Stomach (tissue), 9 donors: ENCODE data around the gene GLRX2. TPM values are rescaled to one million over a fixed set of nuclear protein-coding genes. Genes with fewer than 3 reads are reported as not detected.

Experiments used
- DNase-seq, 2 donors: peaks; one replicate each; pipeline versions ENCODE4 v3.0.0 to v3.0.0-alpha.2; 2013 to 2019
- H3K27ac ChIP-seq, 5 donors: fragments of 200-600 bp in 4 of 5; sonication (generic) in 4 of 5; one replicate each; pipeline ENCODE4 v1.5.1; 2013 to 2019; ENCODE audit warnings: mild to moderate bottlenecking in 1 of 5, moderate library complexity in 1 of 5
- H3K27me3 ChIP-seq, 3 donors: fragments of 200-600 bp; sonication (generic); one replicate each; pipeline ENCODE4 v1.5.1; 2017 to 2019; ENCODE audit warnings: mixed run types in 1 of 3
- H3K36me3 ChIP-seq, 4 donors: fragments of 200-600 bp; sonication (generic); 1 replicate in 3 of 4; 2 replicates in 1 of 4; pipeline ENCODE4 v1.5.1; 2016 to 2019
- H3K4me1 ChIP-seq, 4 donors: fragments of 200-600 bp; sonication (generic); one replicate each; pipeline ENCODE4 v1.5.1; 2016 to 2019
- H3K4me3 ChIP-seq, 4 donors: fragments of 200-600 bp; sonication (generic) in 3 of 4; one replicate each; pipeline ENCODE4 v1.5.1; 2016 to 2019; ENCODE audit warnings: mild to moderate bottlenecking in 1 of 4
- H3K9me3 ChIP-seq, 4 donors: fragments of 200-600 bp; sonication (generic); one replicate each; pipeline ENCODE4 v1.5.1; 2016 to 2019
- CTCF ChIP-seq, 7 experiments: fragments of 450-650 bp in 4 of 7; fragments of 200-600 bp in 3 of 7; sonication (generic) in 3 of 7; IDR thresholded peaks; one replicate each; pipeline ENCODE4 v1.5.1; 2016 to 2019; ENCODE audit warnings: antibody characterized with exemption in 7 of 7, control low read depth in 2 of 7, mild to moderate bottlenecking in 1 of 7
- EP300 ChIP-seq: sonication (generic); formaldehyde crosslinking; IDR thresholded peaks from one replicate; pipeline ENCODE4 v1.6.1; 2017; ENCODE audit warnings: antibody characterized with exemption
- POLR2A ChIP-seq, 4 donors: fragments of 450-650 bp; IDR thresholded peaks; one replicate each; pipeline ENCODE4 v1.6.1; 2016; ENCODE audit warnings: antibody characterized with exemption in 4 of 4, control low read depth in 2 of 4, mild to moderate bottlenecking in 1 of 4, moderate library complexity in 1 of 4
- POLR2AphosphoS5 ChIP-seq, 3 donors: sonication (generic); formaldehyde crosslinking; IDR thresholded peaks; one replicate each; pipeline ENCODE4 v1.6.1; 2016; ENCODE audit warnings: antibody characterized with exemption in 3 of 3
- WGBS, 5 donors: extraction: QIAGEN DNeasy Blood & Tissue Kit in 3 of 5; methylation state at CpG; one replicate each; pipeline versions ENCODE4 v1.1.5 to v1.1.7; 2013 to 2018; 5-methylcytosine and 5-hydroxymethylcytosine counted together
- intact Hi-C: fragments of 100-400 bp; cut with DNase I; formaldehyde crosslinking; loops from one replicate; pipeline ENCODE4 v1.15.1; 2023; ENCODE audit warnings: low total_unique reads
- polyA plus RNA-seq, 3 donors: library from polyadenylated mRNA; stranded (reverse); fragments of 200-250 nt; gene quantifications; one replicate each; pipeline ENCODE4 v1.2.3, GENCODE V29; 2013
- total RNA-seq, 5 donors: library from RNA; depleted of rRNA; stranded (reverse); fragments of >200 nt; gene quantifications; one replicate each; pipeline versions ENCODE4 v1.1.0 to v1.2.3, GENCODE V29; 2014 to 2016
- donor health status: healthy with polysubstance abuse.
- donor health status: Bipolar disorder and iron deficiency.
- donor health status: healthy.

Gene GLRX2
- total and polyA plus RNA-seq, 8 donors, result 1.2 to 18.7 (median 5.8) TPM

GRCh38 chr1:193094112-193094511, 11.1 kb downstream of the GLRX2 start:
- intact Hi-C loops, result no loop called here
- H3K27me3 ChIP-seq, result no peaks in the 10 kb centered on the region

GRCh38 chr1:193090865-193091264, 14.3 kb downstream of the GLRX2 start:
- no peak for DNase-seq
- intact Hi-C loops, result no loop called here
- WGBS, 5 donors, result 66 to 79% (median 76%) methylated on average over 1 of the region's 1 CpG

More at GRCh38 chr1:193094112-193094511, 11.1 kb downstream of the GLRX2 start:
- Histone ChIP-seq H3K4me3 (no peak overlapping the region), H3K27ac (no peak overlapping the region), H3K9me3 (no peaks in the 10 kb centered on the region), H3K4me1 (no peaks in the 10 kb centered on the region), H3K36me3 (peaks cover 18 to 79% (median 77%) of the 10 kb centered on the region in 4 donors)
- TF ChIP-seq POLR2AphosphoS5 (IDR thresholded peaks at IDR 0.05), result no peak
- no peak for TF ChIP-seq POLR2A (IDR thresholded peaks at IDR 0.05)
- TF ChIP-seq CTCF (IDR thresholded peaks at IDR 0.05), result no peak
- no peak for TF ChIP-seq EP300
- DNase-seq, result no peak
- 93 to 98% (median 94%) methylated on average over 11 of the region's 11 CpGs for WGBS, 5 donors

DNA sequence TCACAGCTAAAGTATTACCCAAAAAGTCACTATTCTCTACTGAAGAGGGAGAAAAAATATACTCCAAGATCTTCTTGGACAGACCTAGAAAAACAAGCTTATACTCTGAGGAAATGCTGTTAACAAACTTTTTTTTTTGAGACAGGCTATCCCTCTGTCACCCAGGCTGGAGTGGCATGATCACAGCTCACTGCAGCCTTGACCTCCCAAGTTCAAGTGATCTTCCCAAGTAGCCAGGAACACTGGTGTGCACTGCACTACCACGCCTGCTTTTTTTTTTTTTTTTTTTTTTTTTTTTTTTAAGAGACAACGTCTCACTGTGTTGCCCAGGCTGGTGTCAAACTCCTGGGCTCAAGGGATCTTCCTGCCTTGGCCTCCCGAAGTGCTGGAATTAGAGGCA, 17.3 kb downstream of the GLRX2 start:
- peaks cover 10 to 62% (median 40%) of the 10 kb centered on the region in 4 donors for H3K36me3 ChIP-seq
- H3K4me3 ChIP-seq, result no peak overlapping the region
- TF ChIP-seq POLR2A (IDR thresholded peaks at IDR 0.05) (no peak), EP300 (no peak), CTCF (IDR thresholded peaks at IDR 0.05) (no peak), POLR2AphosphoS5 (IDR thresholded peaks at IDR 0.05) (no peak)
- intact Hi-C loops, result no loop called here
- DNase-seq, result no peak
- no peaks in the 10 kb centered on the region for H3K27me3 ChIP-seq
- WGBS, 5 donors, result 44 to 53% (median 52%) methylated on average over 3 of the region's 3 CpGs
- no peaks in the 10 kb centered on the region for H3K4me1 ChIP-seq
- H3K27ac ChIP-seq, result no peak overlapping the region
- H3K9me3 ChIP-seq, result no peaks in the 10 kb centered on the region

More at GRCh38 chr1:193090865-193091264, 14.3 kb downstream of the GLRX2 start:
- Histone ChIP-seq H3K27me3 (no peaks in the 10 kb centered on the region), H3K4me3 (no peak overlapping the region), H3K4me1 (no peaks in the 10 kb centered on the region), H3K9me3 (no peaks in the 10 kb centered on the region), H3K27ac (no peak overlapping the region), H3K36me3 (peaks cover 4 to 61% (median 45%) of the 10 kb centered on the region in 4 donors)
- TF ChIP-seq CTCF (IDR thresholded peaks at IDR 0.05) (no peak), POLR2AphosphoS5 (IDR thresholded peaks at IDR 0.05) (no peak), EP300 (no peak), POLR2A (IDR thresholded peaks at IDR 0.05) (no peak)

DNA sequence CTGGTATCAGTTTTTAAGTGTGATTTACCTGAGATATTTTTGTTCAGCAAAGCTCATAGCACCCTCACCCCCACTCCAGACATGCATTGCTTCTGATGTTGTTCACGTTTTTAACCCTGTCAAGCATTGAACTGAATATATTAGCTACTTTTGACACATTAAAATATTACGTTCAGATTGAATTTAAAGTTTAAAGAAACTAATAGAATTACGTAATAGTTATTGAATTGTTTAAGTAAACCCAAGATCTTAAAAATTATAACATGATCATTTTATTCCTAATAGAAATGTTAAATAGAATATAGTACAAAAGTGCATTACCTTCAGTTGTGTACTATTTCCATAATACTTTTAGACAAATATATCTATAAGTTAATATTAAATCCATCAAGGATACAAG, 18.9 kb downstream of the GLRX2 start:
- no peak overlapping the region for H3K27ac ChIP-seq
- 89 to 97% (median 89%) methylated on average over 3 of the region's 3 CpGs for WGBS, 5 donors
- DNase-seq, result no peak
- peaks cover 16 to 68% (median 47%) of the 10 kb centered on the region in 4 donors for H3K36me3 ChIP-seq
- intact Hi-C loops, result no loop called here
- no peaks in the 10 kb centered on the region for H3K9me3 ChIP-seq
- no peak overlapping the region for H3K4me3 ChIP-seq
- H3K4me1 ChIP-seq, result no peaks in the 10 kb centered on the region
- no peaks in the 10 kb centered on the region for H3K27me3 ChIP-seq
- TF ChIP-seq POLR2AphosphoS5 (IDR thresholded peaks at IDR 0.05) (no peak), CTCF (IDR thresholded peaks at IDR 0.05) (no peak), EP300 (no peak), POLR2A (IDR thresholded peaks at IDR 0.05) (no peak)
